OCI-LY7 (cell line): ENCODE measurements around the gene RAD51B.

ENCODE experiments used
- CTCF ChIP-seq: fragments of 200-600 bp; sonication (generic); conservative IDR thresholded peaks from 2 replicates; pipeline ENCODE4 v1.5.1; 2014; ENCODE audit warnings: mild to moderate bottlenecking, antibody characterized with exemption, low read length, moderate library complexity, mixed read lengths
- EZH2phosphoT487 ChIP-seq: fragments of 200-600 bp; sonication (generic); IDR thresholded peaks from 2 replicates; pipeline ENCODE4 v1.6.1; 2018; ENCODE audit warnings: low read depth, borderline replicate concordance, mild to moderate bottlenecking, mixed run types, antibody characterized with exemption, low read length, moderate library complexity, mixed read lengths

GRCh38 chr14:68355415-68355814 is 535.8 kb downstream of the RAD51B start:
- TF ChIP-seq CTCF (no peak), EZH2phosphoT487 (no peak)
